ENCODE data around the gene PYGM.

PYGM gene

DNA sequence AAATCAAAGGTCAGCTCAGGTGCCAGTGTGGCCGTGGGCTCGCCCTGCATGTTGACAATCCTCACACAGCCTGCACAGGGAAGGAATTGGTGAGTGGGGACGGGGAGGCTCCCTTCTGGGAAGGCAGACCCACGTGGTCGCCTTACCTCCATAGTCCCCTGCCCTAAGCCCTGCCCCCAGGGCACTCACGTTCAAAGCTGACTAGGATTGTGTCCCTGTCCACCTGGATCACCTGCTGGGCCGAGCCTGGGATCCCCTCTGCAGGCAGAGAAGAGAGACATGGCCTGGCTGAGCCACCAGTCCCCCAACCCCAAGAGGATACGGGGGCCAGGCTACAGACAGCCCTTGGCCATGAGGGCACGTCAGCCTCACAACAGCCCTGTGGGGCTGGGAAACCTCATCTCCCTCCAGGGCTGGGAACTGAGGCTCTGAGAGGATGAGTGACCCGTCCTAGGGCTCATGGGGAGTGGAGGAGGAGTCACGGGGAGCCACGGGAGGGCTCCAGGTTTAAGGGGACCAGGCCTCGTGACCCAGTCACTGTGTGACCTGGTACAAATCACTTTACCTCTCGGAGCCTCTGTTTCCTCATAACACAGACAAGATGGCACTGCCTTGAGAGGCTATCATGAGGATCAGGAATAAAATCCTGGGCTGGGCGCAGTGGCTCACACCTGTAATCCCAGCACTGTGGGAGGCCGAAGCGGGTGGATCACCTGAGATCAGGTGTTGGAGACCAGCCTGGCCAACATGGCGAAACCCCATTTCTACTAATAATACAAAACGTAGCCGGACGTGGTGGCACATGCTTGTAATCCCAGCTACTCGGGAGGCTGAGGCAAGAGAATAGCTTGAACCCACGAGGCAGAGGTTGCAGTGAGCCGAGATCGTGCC, 30.7 kb upstream of the PYGM start:
- no peak for DNase-seq

DNA sequence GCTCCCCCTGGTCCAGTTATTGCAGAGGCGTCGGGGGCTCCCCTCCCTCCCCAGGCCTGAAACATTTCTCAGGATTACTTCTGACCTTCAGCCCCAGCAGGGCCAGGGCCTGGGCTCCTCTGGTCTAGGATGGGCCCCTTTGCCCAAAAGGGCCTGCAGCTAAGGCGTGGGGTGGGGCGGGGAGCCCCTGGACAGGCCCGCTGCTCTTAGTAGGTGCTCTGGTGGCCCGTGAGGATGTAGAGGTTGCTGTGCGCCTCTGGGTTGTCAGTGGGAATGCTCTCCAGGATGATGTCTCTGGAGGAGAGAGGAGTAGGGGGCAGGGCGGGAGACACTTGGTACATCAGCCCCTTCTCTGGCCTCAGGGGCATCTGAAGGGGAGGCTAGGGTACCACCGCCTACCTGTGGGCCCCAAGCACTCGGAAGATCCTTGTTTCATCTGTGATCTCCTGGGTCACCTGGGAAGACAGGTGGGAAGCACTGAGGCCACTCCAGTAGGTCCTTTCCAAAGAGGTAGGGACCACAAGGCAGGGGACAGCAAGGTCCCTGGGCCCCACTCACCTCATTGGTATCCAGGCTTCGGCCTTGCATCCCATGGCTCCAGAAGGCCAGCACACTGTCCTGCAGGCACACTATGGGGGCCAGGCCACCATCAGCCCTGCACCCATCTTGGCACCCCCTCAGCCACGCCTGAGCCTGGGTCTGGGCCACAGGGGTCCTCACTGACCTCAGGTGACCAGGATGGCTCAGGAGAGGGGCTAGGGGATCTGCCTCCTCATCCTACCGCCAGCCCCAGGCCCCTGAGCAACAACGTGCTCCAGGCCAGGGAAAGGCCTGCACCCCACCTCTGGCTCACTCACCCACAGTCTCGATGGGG, 29.8 kb upstream of the PYGM start:
- no peak for DNase-seq

DNA sequence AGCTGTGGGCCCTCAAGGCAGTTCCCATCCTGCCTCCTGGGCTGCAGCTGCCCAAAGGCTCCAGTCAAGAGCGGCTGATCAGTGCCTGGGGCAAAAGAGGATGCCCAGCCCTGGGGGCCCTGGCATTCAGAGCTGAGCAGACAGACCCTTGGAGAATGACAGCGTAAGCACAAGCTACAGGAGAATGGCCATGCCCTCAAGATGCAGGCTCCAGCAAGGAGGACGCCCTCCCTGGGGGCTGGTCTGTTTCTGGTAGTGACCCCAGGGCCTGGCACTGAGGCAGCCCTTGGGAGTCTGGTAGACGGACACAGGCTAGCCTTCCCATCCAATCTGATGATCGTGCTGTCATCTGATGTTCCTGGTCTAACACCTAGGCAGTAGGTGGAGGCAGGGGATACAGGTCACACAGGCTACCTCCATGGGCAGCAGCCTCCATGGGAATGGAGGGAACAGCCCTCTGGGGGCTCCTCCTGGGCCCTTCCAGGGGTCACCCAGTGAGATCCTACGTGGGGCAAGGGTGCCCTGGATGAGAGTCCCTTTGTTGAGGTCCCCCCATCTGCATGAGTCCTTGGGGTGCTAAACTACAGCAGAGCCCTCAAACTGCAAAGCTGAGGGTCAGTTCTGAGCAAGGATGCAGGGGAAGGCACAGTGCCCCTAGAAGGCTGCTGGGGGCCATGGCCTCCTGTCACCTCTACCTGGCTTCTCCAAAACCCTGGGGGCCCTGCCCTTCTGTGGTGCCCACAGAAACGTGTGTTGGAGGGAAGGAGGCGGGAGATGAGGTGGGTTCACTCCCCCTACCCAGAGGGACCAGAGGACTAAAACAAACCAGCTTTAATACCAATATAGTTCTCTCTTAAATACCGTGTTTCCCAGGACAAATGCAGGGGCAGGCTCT, 28.8 kb upstream of the PYGM start:
- no peak for DNase-seq

DNA sequence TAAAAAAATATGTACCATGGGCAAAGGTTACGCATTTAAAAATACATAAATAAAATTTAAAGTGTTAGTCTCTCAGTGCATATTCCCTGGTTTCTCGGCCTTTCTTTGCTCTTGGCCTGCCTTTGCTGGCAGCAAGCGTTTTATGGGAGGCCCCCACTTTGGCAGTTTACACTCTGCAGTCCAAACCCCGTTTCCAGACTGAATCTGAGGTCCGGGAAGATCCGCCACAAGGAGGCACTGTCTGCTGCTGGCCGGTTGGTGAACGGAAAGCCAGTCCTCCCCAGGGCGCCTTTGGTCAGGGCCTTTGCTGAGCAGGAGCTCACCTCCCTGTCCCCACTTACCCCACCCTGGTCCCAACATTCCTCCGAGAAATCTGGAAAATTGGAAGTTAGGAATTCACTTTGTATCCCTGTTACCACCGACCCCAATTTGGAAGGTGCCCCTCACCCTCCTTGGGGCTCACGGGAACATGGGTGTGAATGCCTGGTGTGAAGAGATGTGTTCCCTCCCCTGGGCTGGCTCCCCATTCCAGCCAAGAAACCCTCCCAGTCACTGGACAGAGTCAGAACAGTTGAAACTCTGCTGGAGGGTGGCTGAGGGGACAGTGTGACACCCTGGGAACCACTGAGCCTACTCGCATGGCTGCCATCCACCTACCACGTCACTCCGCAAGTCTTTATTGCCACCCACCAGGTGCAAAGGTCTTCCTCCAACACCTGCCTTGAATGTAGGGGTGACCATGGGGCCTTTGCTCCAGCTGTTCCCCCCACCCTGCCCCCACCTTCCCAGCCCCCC, 27.9 kb upstream of the PYGM start:
- peak; percentile 17 for DNase-seq

DNA sequence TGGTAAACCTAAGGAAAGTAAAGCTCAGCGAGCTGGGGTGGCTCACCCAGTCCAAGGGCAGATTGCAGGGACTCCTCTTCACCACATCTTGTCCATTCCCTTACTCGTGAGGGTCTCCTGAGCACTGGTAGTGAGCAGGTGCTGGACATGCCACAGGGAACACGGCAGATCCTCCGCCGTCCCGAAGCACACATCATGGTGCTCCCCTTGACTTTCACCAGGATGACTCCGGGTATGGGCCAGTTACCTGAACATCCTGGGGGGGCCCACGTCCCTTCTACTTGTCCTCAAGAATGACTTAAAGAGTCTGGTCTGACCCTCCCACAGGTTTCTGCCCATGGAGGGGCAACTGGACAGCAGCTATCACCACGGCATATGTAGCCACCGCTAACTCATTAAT, 26.5 kb upstream of the PYGM start:
- DNase-seq, result no peak

DNA sequence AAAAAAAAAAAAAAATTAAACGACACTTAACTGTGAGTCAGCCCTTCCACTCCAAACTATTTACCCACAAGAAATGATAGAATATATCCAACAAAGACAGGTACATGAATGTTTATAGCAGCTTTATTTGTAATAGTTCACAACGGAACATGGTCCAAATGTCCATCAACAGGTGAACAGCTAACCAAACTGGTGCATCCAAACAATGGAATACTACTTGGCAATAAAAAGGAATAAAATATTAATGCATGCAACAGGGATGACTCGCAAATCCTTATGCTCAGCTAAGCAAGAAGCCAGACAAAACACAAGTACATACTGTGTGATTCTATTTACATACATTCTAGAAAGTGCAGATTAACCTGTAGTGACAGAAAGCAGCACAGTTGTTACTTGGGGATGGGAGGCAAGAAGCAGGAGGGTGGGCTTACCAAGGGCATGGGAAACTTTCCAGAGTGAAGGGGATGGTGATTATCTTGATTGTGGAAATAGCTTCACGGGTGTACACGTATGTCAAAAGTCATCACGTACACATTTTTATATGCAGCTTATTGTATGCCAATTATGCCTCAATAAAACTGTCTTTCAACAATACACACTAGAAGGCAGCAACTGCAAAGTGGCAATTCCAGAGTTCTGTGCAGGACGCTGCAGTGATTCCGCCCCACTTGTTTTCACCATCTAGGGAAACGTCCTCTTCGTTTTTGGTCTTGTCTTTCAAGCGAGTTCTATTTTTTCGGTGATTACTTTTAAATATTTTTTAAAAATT, 25.2 kb upstream of the PYGM start:
- DNase-seq, result no peak

DNA sequence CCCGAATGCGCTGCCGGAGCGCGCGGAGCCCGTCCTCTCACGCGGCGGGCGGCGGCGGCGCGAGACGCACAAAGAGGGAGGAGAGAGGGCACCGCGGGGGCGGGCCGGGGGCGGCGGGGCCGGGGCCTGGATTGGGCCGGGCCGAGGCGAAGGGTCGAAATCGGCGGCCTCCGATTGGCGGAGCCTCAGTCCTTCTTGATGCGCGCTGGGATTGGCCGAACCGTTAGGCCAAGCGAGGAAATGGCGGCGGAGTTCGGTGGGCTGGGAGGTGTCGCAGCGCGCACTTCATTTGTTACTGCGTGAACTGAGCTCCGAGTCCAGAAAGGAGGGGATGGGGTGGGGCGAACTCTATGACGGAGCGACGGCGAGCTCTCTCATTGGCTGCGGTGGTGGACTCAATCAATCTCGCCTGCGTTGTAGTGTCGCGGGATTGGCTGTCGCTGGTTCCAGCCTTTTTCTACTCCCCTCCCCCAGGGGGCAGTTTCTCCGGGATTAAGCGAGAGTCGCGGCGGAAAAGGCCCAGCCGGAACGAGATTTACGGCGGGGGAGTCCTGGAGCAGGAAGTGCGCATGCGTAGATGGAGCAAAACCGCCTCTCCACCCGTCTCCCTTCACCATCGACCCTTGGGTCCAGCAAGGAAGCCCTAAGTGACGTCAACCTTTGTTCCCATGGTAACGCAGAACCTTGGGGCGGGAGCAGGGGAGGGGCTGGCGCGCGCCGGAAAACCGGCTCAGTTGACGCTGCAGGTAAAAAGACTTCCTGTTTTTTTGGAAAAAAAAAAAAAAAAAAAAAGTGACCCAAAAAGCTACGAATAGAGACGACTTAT, 18.9 kb upstream of the PYGM start, which contains the start of gene SF1:
TSS of gene SF1 (minus strand) at position 70 of the 826 bp plus-strand sequence. CDS start 150 bp downstream, outside the sequence.
- DNase-seq, result peak; percentile 100

DNA sequence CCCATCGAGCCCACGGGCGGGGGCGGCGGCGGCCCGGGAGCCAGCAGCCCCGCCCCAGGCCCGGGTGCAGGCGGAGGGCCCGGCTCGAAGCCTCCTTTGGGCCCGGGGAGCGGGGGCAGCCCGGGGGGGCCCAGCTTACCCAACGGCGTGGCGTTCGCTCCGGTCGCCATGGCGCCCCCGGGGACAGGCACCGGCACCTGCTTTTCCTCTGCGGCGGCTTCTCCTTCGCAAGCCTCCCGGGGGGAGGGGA, 18.4 kb upstream of the PYGM start:
- DNase-seq, result no peak

DNA sequence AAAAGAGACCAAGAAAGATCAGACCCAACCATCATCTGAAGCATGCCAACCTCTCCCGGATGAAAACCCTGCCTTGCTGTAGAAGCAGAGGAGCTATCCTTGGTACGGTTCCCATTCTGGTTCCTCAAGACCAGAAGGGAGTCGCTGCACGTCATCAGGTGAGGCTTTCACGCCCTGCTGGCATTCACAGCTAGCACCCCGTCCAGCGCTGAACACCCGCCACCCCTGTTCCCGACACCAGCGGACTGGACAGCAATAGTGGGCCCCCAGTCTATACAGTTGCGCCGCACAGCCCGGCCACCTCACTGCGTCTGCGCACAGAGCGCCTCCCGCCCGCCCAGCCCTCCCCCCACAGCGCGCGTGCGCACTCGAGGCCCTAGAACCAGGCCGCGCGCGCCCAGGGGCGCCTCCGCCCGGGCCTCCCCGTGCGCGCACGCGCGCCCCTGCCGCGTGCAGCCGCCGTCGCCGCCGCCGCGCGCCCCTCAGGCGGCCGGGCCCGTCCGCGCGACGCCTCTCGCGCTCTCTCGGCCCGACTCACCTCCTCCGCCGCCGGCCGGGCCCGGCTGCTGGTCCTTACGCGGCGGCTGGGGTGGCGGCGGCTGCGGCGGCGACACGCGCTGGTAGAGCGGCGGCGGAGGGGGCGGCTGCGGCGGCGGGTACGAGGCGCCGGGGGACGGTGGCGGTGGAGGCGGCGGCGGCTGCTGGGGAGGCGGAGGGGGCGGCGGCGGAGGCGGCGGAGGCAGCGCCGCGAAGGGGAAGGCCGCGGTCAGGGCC, 17.9 kb upstream of the PYGM start:
- DNase-seq, result peak; percentile 69

DNA sequence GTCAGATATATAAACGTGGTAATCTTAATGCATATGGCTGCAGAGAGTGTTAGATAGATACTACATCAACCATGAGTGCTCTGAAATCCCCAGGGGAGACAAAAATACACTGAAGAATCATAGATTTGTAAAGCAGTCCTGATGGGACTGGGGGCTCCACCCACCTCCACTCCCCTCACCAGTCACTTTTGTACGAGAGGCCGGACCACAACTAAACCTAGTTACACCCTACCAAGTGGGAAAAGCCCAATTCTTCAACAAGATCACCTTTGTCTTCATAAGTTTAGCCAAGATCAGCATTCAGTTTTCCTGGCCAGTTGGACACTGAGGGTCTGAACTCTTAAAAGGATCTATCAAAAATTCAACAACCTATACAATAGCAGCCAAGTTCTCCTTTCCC, 17.1 kb upstream of the PYGM start:
- no peak for DNase-seq

DNA sequence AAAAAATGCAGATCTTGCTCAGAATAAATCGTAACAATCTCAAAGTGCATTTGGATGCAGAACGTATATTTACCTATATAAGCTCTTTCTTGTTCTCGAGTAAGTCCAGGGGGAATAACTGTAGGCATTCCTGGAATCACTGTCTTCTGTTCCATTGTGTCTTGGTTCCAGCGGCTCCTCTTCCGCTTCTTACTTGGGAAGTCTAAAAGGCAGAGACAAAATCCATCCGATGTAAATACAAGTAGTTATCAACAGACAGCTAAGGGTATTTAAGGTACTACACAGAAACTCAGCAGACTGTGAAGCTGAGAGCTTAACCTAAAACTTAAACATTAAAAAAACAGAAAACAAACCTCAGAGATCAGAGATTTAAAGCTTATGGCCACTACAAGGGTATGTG, 16.7 kb upstream of the PYGM start:
- DNase-seq, result no peak

DNA sequence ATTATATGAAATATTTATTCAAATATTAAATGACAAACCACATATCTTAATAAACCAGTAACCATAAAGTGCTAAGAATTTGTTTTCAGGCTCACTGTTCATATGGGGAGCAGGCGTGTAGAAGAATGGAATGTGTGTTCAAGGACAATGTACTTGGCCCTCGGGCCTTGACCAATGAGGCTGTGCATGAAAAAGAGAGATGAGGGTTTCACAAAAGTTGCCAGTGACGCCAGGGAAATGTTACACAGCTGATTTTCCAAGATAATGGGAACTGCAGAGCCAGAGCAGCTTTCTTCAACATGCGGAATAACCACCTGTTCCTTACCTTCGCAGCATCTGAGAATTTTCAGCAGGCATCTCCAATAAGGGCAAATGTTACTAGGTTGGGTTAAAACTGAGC, 14.4 kb upstream of the PYGM start:
- no peak for DNase-seq

DNA sequence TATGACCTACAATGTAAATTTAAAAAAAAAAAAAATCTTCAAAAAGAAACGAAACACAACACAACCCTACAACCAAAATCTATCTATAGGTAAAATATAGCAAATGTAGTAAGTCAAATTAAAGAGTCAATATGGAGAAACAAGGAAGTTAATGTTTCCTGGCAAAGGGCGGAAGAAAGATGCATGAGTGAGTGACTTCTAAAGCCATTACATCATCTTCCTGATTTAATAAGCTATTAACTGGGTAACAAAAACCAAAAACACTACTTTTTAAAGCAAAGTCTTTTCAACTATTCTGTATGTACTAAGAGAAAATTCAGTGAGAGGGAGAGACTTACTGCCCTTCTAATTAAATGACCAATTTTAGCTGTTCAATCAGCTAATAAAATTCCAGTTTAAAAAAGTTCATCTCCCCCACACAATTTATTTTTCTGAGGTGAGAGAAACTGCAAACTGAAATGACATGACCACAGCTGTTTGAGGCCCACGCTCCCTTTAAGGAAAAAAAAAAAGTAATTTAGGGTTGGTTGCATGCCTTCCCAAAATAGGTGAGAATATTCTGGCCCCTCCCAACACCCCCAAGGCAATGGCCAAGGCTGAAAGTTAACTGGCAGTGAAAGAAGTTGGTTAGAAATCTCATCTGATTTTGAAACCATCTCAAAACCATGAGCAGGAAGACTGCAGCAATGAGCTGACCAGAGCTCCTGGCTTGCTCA, 12.7 kb upstream of the PYGM start:
- DNase-seq, result no peak

DNA sequence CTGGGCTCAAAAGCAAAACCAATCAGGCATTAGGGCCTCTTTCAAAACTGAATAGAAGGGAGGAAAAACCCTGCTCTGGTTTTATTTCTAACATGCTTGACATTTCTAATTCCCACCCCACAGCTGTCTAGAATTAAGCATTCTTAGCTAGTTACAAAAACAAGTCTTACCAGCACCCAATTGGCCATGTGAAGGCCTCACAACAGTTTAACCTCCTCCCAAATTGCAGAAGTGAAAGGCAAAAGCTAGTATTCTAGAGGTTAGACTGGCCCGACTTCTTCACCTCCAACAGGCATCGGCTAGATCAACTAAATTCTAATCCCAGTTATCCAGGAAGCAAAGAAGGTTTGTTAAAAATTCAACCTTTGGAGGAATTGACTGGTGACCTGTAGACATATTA, 12.1 kb upstream of the PYGM start:
- DNase-seq, result no peak

DNA sequence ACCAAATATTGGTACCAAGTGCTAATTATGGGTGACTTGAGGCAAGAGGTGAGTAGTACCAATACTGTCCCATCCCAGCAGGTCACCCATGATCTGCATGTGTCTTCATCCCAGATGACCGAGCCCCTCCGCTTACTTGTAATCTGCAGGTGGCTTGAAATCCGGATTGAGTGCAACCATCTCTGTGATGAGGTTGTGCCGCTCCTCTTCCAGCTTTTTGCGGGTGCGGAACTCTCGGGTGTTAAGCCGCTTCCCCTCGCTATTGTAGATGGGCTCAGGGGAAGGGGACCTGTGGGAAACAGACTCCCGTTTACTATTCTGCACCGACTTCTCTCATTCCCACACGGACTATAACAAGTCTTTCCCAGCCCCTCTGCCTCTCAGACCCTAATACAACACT, 10.3 kb upstream of the PYGM start:
- DNase-seq, result no peak

DNA sequence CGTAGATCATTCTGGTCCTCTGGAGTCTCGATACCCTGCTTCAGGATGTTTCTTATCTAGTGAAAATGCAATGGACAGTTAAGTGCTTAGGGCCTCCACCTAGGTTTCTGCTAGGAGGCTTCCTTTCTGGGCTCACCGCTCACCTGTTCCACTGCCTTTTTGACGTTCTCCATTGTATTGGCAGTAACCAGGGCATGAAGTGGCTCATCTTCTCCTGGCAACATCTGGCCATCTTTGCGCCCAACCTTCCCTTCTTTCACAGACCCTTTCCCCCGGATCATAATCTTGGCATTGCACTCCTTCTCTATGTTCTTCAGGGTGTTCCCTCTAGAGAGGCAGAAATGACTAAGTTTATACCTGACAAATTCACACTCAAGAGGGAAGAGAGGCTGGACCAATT, 9.5 kb upstream of the PYGM start:
- DNase-seq, result no peak

DNA sequence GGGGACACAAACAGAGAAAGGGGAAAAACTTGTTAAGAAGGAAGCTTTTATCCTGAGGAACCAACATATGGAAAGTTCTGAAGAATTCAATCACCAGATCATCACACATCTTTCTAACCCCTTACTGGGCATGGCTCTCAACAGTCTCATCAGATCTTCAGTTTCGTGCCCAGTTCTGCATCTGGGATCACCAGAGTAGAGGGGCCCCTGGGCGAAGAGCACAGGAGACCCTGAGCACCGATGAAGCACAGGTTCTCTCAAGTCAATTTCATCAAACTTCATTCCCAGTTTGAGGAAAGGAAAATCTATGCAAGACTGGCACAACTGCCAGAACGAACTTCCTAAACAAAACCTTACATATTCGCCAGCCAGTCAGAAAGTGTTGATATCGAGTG, 8.5 kb upstream of the PYGM start:
- no peak for DNase-seq

DNA sequence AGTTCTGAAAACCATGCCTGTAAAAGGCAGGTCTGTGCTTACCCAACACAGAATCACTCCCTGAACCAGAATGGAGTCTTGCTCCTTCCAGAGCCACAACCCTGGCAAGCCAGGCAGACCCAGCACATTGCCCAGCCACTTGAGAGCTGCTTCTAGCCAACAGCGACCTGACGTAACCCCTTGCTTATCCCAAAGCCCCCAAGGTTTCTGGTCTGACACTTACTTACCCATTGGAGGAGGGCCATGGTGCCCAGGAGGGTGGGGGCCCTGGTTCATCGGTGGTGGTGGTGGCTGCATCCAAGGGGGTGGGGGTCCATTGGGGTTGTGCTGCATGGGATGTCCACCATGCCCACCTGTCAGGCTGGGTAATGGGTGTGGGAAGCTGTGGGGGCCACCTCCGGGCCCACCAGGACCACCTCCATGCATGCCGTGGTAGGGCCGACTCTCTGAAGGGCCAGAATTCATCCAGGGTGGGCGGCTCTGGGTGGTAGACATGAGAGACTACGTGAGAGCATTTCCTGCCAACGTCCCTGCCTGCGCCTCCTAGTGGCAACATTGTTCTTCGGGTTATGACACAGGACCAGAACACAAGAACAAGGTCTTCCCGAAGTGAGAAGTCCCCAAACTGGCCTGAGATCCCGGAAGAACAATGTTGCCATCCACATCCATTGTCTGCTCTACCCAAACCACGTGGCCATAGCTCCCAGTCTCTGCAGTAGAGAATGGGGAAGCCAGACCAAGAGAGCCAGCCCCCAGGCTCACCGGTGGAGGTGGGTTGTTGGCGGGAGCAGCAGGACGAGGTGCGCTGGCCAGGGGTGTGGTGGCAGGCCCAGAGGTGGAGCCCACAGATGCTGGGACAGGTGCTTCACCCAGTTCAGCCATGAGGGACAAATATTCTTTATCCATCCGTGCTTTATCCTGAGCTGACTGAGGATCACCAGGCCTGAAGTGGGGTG, 7.8 kb upstream of the PYGM start:
- DNase-seq, result no peak

Data from T1000 (cell line).